Stromal cell of bone marrow (primary cell): ENCODE measurements around the gene SLC7A6.
"Not testable (repeated sequence)": the region's sequence is repeated elsewhere in the genome, so short reads cannot be mapped to it uniquely, and the experiment has no call there.

ENCODE experiments used
- DNase-seq: peaks from one replicate; pipeline ENCODE4 v3.0.0-alpha.2; 2012; ENCODE audit warnings: low read depth

The SLC7A6 gene

DNA sequence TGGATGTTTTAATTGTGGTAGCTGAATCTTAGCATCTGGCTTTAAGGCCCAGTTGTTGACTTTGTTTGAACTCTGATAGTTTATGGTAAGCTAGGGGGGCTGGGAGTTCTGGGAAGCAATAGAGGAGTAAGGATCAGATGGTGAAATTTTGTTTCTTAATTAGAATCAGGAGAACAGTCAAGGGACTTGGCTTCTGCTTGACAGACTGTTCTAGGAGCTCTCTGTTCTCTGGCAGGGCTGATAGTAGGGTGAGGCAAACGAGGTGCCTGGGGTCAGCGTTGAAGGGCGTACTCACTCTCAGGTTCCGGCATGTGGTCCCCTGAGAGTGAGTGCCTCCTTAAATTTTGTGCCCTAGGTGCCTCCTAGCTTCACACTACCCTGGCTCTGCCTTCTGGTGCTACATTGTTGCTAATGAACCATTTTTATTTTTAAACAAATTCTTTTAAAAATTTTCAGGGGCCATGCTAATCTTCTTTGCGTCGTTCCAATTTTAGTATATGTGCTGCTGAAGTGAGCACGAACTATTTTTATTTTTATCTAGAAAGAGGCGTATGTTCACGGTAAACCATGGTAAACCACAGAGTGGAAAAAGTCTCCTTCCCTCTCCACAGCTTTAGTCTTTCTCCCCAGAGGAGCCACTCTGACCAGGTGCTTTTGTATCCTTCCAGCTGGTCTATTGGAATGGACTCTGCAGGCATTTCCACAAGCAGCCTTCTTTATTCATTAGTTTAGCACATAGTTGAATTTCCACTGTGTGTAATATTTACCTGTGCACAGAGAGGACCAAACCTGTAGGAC, 19.7 kb downstream of the SLC7A6 start:
- DNase-seq: no peak

- no peak for DNase-seq
Observed at GRCh38 chr16:68284847-68285246, 20.5 kb downstream of the SLC7A6 start.

- no peak for DNase-seq
Observed at GRCh38 chr16:68285683-68286082, 21.4 kb downstream of the SLC7A6 start.

- DNase-seq: no peak
Observed at GRCh38 chr16:68286153-68287074, 22.1 kb downstream of the SLC7A6 start.

GRCh38 chr16:68287276-68288251, 23.2 kb downstream of the SLC7A6 start:
- DNase-seq: peak; percentile 95

DNA sequence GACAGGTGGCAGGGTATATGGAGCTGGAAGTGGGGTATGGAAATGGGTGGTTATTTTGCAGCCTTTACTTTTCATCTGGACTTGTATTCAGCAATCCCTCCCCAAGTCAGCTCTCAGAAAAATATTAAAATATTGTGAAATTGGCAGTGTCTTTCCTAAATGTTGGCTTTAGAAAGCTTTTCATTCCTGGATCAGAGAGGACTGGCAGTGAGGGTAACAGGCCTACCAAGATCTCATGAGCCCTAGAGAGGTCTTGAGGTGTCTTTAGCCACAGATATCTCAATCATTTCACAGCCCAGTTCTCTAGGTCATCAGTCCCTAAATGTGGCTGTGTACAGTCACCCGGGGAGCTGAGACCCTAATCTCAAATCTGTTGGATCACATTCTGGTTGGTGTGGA, 23.9 kb downstream of the SLC7A6 start:
- DNase-seq: no peak

DNA sequence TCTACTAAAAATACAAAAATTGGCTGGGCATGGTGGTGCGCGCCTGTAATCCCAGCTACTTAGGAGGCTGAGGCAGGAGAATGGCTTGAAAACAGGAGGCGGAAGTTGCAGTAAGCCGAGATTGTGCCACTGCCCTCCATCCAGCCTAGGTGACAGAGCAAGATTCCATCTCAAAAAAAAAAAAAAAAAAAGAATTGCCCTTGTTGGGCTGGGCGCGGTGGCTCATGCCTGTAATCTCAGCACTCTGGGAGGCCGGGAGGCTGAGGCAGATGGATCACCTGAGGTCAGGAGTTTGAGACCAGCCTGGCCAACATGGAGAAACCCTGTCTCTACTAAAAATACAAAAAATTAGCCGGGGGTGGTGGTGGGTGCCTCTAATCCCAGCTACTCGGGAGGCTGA, 24.5 kb downstream of the SLC7A6 start:
- not testable (repeated sequence) for DNase-seq

GRCh38 chr16:68289202-68289601, 24.9 kb downstream of the SLC7A6 start:
- DNase-seq: no peak

GRCh38 chr16:68289621-68290329, 25.4 kb downstream of the SLC7A6 start:
- DNase-seq: no peak

GRCh38 chr16:68290450-68290849, 26.1 kb downstream of the SLC7A6 start:
- DNase-seq: no peak

DNA sequence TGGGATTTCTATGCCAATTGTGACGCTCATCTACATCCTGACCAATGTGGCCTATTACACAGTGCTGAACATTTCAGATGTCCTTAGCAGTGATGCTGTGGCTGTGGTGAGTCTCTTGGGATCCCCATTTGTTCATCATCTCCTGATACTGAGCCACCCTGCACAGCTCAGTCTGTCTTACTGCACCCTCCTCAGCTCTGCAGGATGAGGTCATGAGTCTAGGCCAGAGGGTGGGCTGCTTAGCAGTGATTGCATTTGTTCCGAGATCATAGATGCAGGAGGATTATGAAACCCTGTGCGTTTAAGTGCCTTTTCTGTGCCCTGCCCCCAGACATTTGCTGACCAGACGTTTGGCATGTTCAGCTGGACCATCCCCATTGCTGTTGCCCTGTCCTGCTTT, 26.9 kb downstream of the SLC7A6 start:
- DNase-seq: no peak

DNA sequence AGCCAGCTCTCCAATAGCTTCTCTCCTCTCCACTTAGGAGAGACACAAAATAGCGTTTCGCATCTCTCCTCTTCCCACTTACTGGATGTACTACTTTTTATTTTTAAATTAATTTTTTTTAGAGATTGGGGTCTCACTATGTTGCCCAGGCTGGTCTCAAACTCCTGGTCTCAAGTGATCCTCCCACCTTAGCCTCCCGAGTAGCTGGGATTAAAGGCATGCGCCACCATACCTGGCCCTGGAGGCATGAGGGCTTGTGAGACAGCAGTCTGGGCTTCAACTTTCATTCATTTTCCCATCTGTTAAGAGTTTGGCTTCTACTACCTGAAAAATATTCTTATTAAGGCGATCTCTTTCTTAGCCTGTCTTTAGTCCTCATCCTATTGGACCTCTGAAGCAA, 28.1 kb downstream of the SLC7A6 start:
- no peak for DNase-seq

DNA sequence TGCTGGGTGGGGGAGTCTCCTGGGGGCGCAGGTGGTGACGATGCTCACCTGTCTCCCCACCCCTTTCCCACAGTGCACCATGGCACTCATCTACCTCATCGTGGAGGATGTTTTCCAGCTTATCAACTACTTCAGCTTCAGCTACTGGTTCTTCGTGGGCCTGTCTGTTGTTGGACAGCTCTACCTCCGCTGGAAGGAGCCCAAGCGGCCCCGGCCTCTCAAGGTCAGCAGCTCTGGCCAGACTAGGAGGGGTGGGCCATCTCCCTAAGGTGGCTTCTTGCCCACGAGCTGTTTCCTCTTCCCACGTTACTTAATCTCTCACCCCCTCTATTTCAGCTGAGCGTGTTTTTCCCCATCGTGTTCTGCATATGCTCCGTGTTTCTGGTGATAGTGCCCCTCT, 32.0 kb downstream of the SLC7A6 start:
- DNase-seq: no peak

DNA sequence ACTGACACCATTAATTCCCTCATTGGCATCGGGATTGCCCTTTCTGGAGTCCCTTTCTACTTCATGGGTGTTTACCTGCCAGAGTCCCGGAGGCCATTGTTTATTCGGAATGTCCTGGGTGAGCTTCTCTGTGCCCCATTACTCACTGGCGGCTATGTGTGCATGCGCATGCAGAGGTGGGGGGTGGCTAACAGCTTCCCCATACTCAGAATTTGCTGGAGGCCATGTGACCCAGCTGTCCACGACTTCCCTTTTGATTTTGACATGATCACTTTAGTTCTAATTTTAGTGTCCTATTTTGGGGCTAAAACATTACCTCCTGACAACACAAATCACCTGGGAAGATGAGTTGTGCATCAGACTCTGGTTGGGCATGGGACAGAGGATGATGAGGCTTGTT, 32.4 kb downstream of the SLC7A6 start:
- no peak for DNase-seq

GRCh38 chr16:68297908-68298307, 33.6 kb downstream of the SLC7A6 start:
- no peak for DNase-seq

- no peak for DNase-seq
Observed at GRCh38 chr16:68298312-68298711, 34.0 kb downstream of the SLC7A6 start.

DNA sequence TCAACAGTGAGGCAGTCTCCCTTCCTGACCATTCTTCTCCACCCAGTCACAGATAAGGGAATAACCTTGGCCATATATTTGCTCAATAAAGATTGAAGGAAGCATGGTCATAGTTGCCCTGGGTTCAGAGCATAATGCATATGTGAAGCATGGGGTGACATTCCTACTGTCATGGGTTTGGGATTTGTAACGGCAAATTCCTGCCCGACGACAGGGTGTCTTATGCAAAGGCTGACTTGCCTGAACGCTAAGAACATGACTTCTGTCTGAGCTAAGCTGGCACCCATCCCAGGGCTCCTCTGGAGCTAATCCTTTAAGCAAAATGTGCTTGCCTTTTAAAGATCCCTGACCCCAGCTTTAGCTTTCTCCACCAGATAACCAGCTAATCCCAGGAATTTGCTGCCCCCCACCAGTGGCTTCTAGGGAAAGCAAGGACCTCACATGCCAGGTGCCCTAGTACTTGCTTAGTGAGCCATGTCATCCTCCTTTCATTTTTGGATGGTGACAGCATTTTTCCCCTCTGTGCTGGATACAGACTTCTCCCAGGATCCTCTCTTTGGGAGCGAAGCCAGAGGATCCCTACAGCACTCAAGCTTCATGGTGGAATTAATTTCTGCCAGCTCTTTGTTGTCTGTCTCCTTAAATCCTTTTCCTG, 34.7 kb downstream of the SLC7A6 start:
- DNase-seq: peak; percentile 54

DNA sequence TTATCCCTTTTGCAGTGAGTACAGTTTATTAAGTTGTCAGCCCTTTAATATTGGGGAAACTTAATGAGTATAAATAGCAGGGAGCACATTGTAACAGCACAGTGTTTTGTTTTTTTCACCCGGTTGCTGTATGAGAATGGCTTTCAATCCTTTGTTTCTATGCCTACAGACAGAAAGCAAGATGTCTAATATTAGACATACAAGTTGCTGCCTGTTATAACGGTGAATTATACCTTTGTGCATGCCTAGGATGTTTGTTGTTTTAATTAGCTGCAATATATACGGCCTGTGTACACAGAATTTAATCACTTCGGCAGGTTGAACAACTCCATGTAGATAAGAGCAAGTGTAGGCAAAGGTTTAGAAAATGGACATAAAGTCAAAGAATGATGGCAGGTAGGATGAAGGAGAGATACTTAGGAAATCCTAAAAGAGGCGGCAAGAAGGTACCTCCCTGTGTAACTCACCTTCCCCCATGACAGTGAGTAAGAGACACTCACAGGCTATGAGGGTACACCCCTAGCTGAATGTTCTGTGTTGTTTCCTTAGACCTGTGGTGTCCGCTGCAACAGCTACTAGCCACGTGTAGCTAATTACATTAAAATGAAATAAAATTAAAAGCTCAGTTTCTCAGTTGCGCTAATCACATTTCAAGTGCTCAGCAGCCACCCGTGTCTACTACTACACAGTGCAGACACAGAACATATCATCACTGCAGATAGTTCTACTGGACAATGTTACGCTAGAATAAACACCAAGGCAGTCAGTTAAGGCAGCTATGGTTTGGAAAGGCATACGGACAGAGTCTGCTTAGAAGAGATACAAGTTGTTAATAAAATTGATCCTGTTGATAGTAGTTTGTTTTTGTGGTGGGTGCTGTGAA, 35.5 kb downstream of the SLC7A6 start:
- no peak for DNase-seq

DNA sequence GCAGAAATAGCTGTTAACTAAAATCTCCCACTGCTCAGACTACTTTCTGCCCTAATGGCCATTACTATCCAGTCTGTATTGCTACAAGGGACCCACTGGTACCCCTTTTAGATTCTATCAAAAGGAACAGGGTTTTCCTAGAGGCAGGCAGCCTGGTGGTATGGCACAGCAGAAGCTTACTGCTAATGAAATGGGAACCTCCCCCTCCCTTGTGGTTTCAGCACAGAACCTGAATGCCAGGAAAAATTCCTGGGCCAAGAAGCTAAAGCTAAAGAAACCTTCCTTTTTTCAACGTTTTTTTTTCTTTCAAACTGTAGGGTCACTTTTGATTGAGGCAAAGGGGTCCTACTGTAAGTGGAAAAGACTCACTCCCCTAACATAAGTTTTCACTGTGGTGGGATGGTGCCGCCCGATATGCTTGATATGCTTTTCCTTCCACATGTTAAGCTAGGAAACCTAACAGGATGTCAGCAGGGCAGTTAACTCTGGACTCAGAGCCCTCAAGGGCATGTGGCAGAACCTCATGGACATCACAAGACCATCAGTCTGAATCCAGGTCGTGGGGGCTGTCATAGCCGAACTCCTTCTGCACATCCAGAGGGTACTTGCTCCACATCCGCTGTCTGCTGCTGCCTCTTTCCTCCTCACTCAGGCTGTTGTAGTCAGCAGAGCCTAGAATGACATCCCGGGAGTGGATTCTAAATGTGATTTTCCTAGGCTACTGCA, 36.6 kb downstream of the SLC7A6 start:
- no peak for DNase-seq
